NCI-H1105 (cell line): ENCODE results near the gene NEDD9.

ENCODE experiments used
- DNase-seq: peaks from one replicate; lab custom pipeline; 2025; lab: John Stamatoyannopoulos, UW

The NEDD9 gene

DNA sequence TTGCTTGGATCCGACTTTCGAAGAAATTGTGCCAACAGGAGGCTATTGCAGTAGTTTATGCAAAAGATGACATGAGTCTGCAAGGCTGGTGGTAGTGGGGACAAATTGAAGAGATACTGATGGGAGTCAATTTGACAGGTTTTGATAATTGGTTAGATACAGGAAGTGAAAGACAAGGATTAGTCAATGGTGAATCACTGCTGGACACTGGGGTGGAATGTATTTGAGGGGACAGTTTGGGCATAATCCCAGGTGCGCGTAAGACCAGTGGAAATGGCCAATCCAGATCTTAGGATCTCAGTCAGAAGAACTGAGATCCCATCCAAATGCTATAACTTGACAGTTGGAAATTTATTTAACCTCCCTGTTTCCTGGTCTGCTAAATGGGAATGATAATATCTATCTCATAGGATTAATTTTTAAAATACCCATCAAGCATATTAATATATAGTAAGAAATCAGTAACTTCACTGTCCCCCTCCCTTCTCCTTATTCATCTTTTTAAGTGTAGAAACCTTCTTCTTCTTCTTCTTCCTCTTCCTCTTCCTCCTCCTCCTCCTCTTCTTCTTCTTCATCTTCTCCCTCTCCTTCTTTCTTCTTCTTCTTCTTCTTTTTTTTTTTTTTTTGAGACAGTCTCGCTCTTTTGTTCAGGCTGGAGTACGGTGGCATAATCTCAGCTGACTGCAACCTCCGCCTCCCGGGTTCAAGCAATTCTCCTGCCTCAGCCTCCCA, 90.0 kb downstream of the NEDD9 start:
- DNase-seq: no peak

DNA sequence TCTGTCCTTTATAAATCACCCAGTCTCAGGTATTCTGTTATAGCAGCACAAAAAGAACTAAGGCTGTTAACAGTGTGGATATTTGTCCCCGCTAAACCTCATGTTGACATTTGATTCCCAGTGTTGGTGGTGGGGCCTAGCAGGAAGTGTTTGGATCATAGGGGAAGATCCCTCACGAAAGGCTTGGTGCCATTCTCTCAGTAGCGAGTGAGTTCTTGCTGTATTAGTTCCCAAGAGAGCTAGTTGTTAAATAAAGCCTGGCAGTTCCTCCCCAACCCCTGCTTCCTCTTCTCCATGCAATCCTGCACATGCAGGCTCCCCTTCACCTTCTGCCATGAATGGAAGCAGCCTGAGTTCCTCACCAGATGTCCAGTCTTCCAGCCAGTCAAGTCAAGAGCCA, 91.2 kb downstream of the NEDD9 start:
- no peak for DNase-seq

DNA sequence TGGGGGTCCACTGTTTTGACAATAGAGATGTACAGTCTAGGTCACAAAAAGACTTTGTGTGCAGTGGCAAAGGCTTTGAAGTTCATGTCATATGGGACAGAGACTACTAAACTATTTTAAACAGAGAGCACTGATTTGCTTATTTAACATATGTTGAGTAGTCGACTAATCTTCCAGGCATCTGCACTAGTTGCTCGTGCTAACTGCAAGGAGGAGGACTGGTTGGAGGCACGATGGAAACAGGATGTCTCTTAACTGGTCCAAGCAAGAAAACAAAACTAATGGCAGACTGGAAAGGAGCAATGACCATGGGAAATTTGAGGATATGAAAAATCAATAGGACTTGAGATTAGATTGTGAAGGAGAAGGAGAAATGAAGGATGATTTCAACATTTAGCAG, 92.4 kb downstream of the NEDD9 start:
- DNase-seq: no peak

DNA sequence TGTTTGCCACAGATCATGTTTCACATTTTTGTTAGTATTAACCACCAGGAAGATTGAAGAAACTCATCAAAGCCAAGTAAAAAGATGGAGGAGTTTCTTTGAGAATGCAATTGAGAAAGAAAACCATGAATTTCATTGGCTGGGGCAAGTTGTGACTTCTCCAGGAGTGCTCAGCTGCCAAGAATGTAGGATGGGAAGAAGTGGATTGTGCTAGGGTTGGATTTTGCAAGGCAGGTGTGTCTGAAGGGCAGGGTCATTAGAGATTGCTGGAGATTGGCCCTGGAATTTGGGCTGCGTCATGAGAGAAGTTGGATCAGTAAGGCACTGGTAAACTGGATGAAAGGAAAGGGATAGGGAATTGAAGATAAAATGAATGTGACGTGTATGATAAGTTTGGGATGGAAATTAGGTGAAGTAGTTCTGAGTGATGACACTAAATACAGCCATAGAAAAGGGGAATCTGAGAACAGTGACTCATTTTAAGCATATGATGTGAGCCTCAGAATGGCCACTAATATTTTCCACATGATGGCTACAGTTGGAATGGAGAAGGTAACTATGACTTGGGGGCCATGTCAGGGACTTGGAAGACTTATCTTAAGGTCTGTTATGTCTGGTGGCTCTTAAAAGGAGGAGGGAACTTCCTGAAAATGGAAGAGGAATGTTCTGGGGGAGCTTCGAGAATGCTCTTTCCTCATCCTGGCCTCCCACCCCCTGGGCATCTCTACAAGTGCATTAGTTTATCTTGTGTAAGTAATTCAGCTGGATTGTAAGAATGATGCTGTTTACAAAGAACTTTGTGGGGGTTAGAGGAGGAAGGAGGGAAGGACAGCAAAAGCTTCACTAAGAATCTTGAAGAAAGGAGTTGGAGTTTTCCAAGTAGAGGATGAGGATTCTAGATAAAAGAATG, 93.2 kb downstream of the NEDD9 start:
- no peak for DNase-seq

DNA sequence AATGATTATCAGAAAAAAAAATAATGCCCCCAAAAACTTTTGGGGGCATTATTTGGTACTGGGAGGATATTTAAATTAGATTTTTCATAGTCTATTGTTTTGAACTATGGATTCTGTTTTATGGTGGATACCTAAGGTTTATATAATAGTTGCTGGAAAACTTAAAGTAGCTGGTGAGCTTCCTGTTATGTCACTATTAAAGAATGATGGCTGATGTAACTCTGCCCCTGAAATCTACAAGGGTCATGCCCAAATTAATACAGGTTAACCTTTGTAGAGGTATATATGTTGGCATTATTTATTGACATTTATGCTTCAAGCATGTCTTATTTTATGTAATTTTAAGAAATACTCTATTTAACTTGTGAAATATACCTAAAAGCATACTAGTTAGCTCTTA, 95.7 kb downstream of the NEDD9 start:
- DNase-seq: no peak
